HepG2 (cell line): ENCODE measurements around the gene C6orf15. TPM values are rescaled to one million over a fixed set of nuclear protein-coding genes. Genes with fewer than 3 reads are reported as not detected.

Source experiments
- ATAC-seq: fragments of 200-7000 bp; cut with Tn5 transposase; 3 replicates; pipeline ENCODE4 v1.9.1; 2020; ENCODE audit warnings: mild to moderate bottlenecking, moderate library complexity
- BruUV-seq: library from RNA; stranded (reverse); fragments of 400-500 nt; replicated peaks from 2 replicates; lab custom pipeline; 2021; lab: Mats Ljungman, UMichigan
- CTCF ChIA-PET: fragments of 300-600 bp; formaldehyde crosslinking; extraction: SDS; loops from one replicate; lab custom pipeline; 2021; ENCODE audit warnings: low total read pairs, inconsistent platforms, low intra/inter-chr PET ratio; lab: Yijun Ruan, JAX
- POLR2A ChIA-PET: fragments of 350-600 bp; sonication (Branson Sonifier 250); formaldehyde crosslinking; loops from one replicate; lab custom pipeline; 2020; ENCODE audit warnings: antibody characterized with exemption, inconsistent platforms; lab: Yijun Ruan, JAX
- DNase-seq: peaks from one replicate; pipeline ENCODE4 v3.0.0-alpha.2; 2015; ENCODE audit warnings: low spot score
- FAIRE-seq: peaks from 3 replicates; lab custom pipeline; 2011; peaks lifted over from hg19 to GRCh38; lab: Jason Lieb, UNC
- H2AFZ ChIP-seq: one replicate; pipeline ENCODE4 v1.6.1; 2011; ENCODE audit warnings: low read length, inconsistent platforms
- H3K27ac ChIP-seq: fragments of 300-600 bp; 3 replicates; pipeline ENCODE4 v1.8.0; 2011; ENCODE audit warnings: mixed run types, mild to moderate bottlenecking, mixed read lengths, low read length, inconsistent platforms; ENCODE audit not compliant: insufficient read depth; ENCODE audit errors: extremely low read length
- H3K27me3 ChIP-seq, 2 experiments: fragments of 200-600 bp in 1 of 2; 2 replicates in 1 of 2; 3 replicates in 1 of 2; pipeline versions ENCODE4 v1.6.0 to v1.8.0; 2011; ENCODE audit warnings: low read length in 2 of 2, mild to moderate bottlenecking in 2 of 2, moderate library complexity in 2 of 2, inconsistent platforms in 1 of 2; ENCODE audit not compliant: insufficient read depth in 2 of 2, control insufficient read depth in 1 of 2
- H3K36me3 ChIP-seq, 2 experiments: fragments of 200-600 bp in 1 of 2; replicated peaks in 1 of 2; 2 replicates in 1 of 2; 3 replicates in 1 of 2; pipeline versions ENCODE4 v1.5.1 to v1.8.0; 2011; ENCODE audit warnings: low read length in 2 of 2, inconsistent platforms in 1 of 2; ENCODE audit not compliant: insufficient read depth in 2 of 2, control insufficient read depth in 1 of 2
- H3K4me1 ChIP-seq: 2 replicates; pipeline ENCODE4 v1.5.1; 2012; ENCODE audit warnings: low read length, inconsistent platforms; ENCODE audit not compliant: insufficient read depth
- H3K4me2 ChIP-seq: 2 replicates; pipeline ENCODE4 v1.6.0; 2011; ENCODE audit warnings: low read depth, low read length, inconsistent platforms
- H3K4me3 ChIP-seq, 3 experiments: fragments of 200-600 bp in 1 of 3; sonication (generic), shearing (Covaris generic) in 1 of 3; replicated peaks in 1 of 3; 2 replicates each; pipeline ENCODE4 v1.5.1; 2011 to 2016; ENCODE audit warnings: low read length in 3 of 3, inconsistent platforms in 2 of 3, low read depth in 2 of 3, mild to moderate bottlenecking in 2 of 3, control low read depth in 1 of 3, mixed read lengths in 1 of 3; ENCODE audit not compliant: insufficient read depth in 1 of 3
- H3K79me2 ChIP-seq: one replicate; pipeline ENCODE4 v1.6.1; 2011; ENCODE audit warnings: low read length, inconsistent platforms; ENCODE audit not compliant: insufficient read depth
- H3K9ac ChIP-seq: 2 replicates; pipeline ENCODE4 v1.6.0; 2011; ENCODE audit warnings: mild to moderate bottlenecking, low read depth, low read length, inconsistent platforms; ENCODE audit not compliant: insufficient read depth
- H3K9me3 ChIP-seq: 2 replicates; pipeline ENCODE4 v1.5.1; 2012; ENCODE audit warnings: mild to moderate bottlenecking, low read length
- H4K20me1 ChIP-seq: 2 replicates; pipeline ENCODE4 v1.6.0; 2011; ENCODE audit warnings: inconsistent platforms, mild to moderate bottlenecking, low read length, moderate library complexity; ENCODE audit not compliant: insufficient read depth
- AHDC1 ChIP-seq: sonication (generic); formaldehyde crosslinking; IDR thresholded peaks from 2 replicates; pipeline ENCODE4 v1.5.1; 2020; ENCODE audit warnings: mild to moderate bottlenecking, missing genetic modification reagents, borderline replicate concordance
- HNRNPUL1 ChIP-seq: fragments of 200-400 bp; formaldehyde crosslinking; IDR thresholded peaks from 2 replicates; pipeline ENCODE4 v1.6.1; 2017; ENCODE audit warnings: low read depth, mild to moderate bottlenecking, low read length, moderate library complexity
- KDM4B ChIP-seq: sonication (generic); formaldehyde crosslinking; IDR thresholded peaks from 2 replicates; pipeline ENCODE4 v1.4.0; 2020; ENCODE audit warnings: missing genetic modification reagents
- NAIF1 ChIP-seq: sonication (generic); formaldehyde crosslinking; IDR thresholded peaks from 2 replicates; pipeline ENCODE4 v1.5.0; 2020; ENCODE audit warnings: mild to moderate bottlenecking, missing genetic modification reagents, borderline replicate concordance
- NCOR1 ChIP-seq: fragments of 200-600 bp; sonication (generic); IDR thresholded peaks from 2 replicates; pipeline ENCODE4 v1.7.0; 2017; ENCODE audit warnings: antibody characterized with exemption, low read length, borderline replicate concordance
- NFE2 ChIP-seq: sonication (generic); formaldehyde crosslinking; IDR thresholded peaks from 2 replicates; pipeline ENCODE4 v1.4.0; 2020; ENCODE audit warnings: missing genetic modification reagents
- ZNF383 ChIP-seq: sonication (generic); formaldehyde crosslinking; IDR thresholded peaks from 2 replicates; pipeline ENCODE4 v1.4.0; 2020; ENCODE audit warnings: missing genetic modification reagents, mild to moderate bottlenecking, borderline replicate concordance
- WGBS: methylation state at CpG from one replicate; pipeline ENCODE4 v1.1.6; 2017; ENCODE audit warnings: low lambda C conversion rate; 5-methylcytosine and 5-hydroxymethylcytosine counted together
- in situ Hi-C: cut with HindIII; loops from 2 replicates; pipeline ENCODE4 v1.10.0; 2017; ENCODE audit warnings: low pct_unique_long_range_greater_than_20kb; ENCODE audit not compliant: extremely low pct_ligation_motif_present
- intact Hi-C: fragments of 100-400 bp; cut with micrococcal nuclease; formaldehyde crosslinking; loops from one replicate; pipeline ENCODE4 v1.10.0; 2022; ENCODE audit not compliant: unreplicated experiment
- polyA plus RNA-seq, 8 experiments: library from polyadenylated mRNA; depleted of rRNA in 3 of 8; stranded (reverse) in 7 of 8; unstranded in 1 of 8; fragments of >200 nt; fragmentation: Illumina TruSeq in 4 of 8; extraction: Trizol in 4 of 8; gene quantifications; 2 replicates each; pipeline versions ENCODE4 v1.2.1 to v1.2.3, GENCODE V29; 2011 to 2016; ENCODE audit warnings: low read depth in 4 of 8, missing spikeins in 1 of 8, mixed read lengths in 1 of 8; ENCODE audit not compliant: insufficient read depth in 1 of 8
- total RNA-seq, 5 experiments: library from RNA; depleted of rRNA; stranded (reverse); fragments of >200 nt; fragmentation: Illumina TruSeq; extraction: Trizol; gene quantifications; 2 replicates each; pipeline ENCODE4 v1.2.3, GENCODE V29; 2016; ENCODE audit warnings: low read depth in 1 of 5

C6orf15 gene
- total and polyA plus RNA-seq, 2 of the 13 experiments (the other 11 are each of a cell fraction or from before 2014, with no cell fraction given), result not detected

DNA sequence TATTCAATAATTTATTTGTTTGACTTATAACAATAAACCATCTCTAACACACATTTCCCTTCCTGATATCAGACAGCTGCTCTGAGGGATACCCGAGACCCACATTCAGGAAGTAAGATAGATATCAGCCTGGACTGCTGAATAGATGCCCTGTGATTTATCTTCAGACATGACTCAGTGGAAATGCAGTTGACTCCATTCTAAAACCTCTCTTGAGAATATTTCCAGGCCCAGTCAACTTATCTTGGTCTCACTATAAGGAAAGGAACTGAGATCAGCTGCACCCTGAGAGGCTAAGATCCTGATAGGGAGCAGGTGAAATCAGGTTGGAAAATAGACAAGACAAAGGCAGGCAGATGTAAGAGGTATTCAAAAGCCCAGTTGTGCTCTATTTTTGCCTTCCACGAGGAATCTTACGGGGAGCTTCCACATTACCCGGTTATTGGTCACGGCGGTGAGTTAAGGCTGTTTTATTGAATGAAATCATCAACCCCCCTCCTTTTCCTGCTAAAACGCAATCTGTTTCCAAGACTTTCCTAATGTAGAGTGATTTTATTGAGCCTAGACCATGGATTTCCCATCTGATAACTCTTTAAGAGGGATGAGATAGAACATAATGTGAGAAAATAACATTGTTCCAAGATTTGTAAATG lies 25.5 kb downstream of the C6orf15 start:
- no peak overlapping the region for H2AFZ ChIP-seq
- peaks cover 20% of the 10 kb centered on the region for H3K4me1 ChIP-seq
- H3K79me2 ChIP-seq, result no peaks in the 10 kb centered on the region
- H3K4me3 ChIP-seq, result no peak overlapping the region
- H3K27ac ChIP-seq, result no peak overlapping the region
- ChIA-PET CTCF (interaction anchor here (1.2 to 1.5 kb wide), 5 partner anchors 29 to 603 kb away, joined by 3 to 8 read pairs (median 4); no protein-coding TSS in a partner anchor), POLR2A (interaction anchor here (0.6 to 1.0 kb wide), 4 partner anchors 28 to 472 kb away, joined by 3 to 4 read pairs (median 4); partner anchors contain the start of gene VARS2)
- BruUV-seq, result no TSS peak
- no peak for TF ChIP-seq NCOR1
- no peak for TF ChIP-seq ZNF383 (CRISPR knock-in tag)
- no peak for TF ChIP-seq NAIF1 (CRISPR knock-in tag)
- WGBS, result 16% methylated on average over 7 of the region's 7 CpGs
- FAIRE-seq (no peak), DNase-seq (no peak), ATAC-seq (no peak)
- H4K20me1 ChIP-seq, result no peaks in the 10 kb centered on the region
- no peak overlapping the region for H3K9ac ChIP-seq
- H3K4me2 ChIP-seq, result no peak overlapping the region
- intact Hi-C loops, result loop anchor here (1.0 to 2.0 kb wide), 2 partner anchors 173 to 258 kb away; partner anchors contain the start of gene VARS2
- peaks cover 1 to 15% of the 10 kb centered on the region in 2 experiments; a peak in 2 of 5 replicates for H3K27me3 ChIP-seq
- H3K9me3 ChIP-seq, result no peaks in the 10 kb centered on the region
- no peaks in the 10 kb centered on the region for H3K36me3 ChIP-seq
- in situ Hi-C loops, result loop anchor here (5.0 to 25.0 kb wide), 3 partner anchors 260 to 625 kb away; partner anchors contain the start of genes NRM and PPP1R18

- in situ Hi-C loops (loop anchor here (25.0 kb wide), 2 partner anchors 397 to 622 kb away; partner anchors contain the start of genes NRM and PPP1R18), intact Hi-C loops (no loop called here)
- ATAC-seq (peak; percentile 56), FAIRE-seq (no peak), DNase-seq (peak; percentile 34)
- Histone ChIP-seq H4K20me1 (no peaks in the 10 kb centered on the region), H3K27me3 (peaks cover 1 to 15% of the 10 kb centered on the region in 2 experiments; a peak in 2 of 5 replicates), H3K4me2 (no peak overlapping the region), H3K4me1 (peaks cover 9% of the 10 kb centered on the region), H3K27ac (no peak overlapping the region), H3K79me2 (no peaks in the 10 kb centered on the region), H3K9ac (no peak overlapping the region), H3K4me3 (no peak overlapping the region), H3K36me3 (no peaks in the 10 kb centered on the region), H3K9me3 (no peaks in the 10 kb centered on the region), H2AFZ (no peak overlapping the region)
- ChIA-PET POLR2A (no interaction called here), CTCF (no interaction called here)
- BruUV-seq, result no TSS peak
- WGBS, result 14% methylated on average over 8 of the region's 8 CpGs
- TF ChIP-seq HNRNPUL1 (no peak), KDM4B (CRISPR knock-in tag) (no peak), AHDC1 (CRISPR knock-in tag) (no peak), NFE2 (CRISPR knock-in tag) (0 out of 2 replicates have a peak, but pooled peaks have one; percentile 17)
Observed at GRCh38 chr6:31083742-31084354, 28.5 kb downstream of the C6orf15 start.
